HFFc6 (cell line): ENCODE results near the gene POGK. TPM values are rescaled to one million over a fixed set of nuclear protein-coding genes. Genes with fewer than 3 reads are reported as not detected.

Experiments used
- DNase-seq: peaks from one replicate; pipeline ENCODE4 v3.0.0-alpha.2; 2018
- H3K27ac Mint-ChIP-seq: 2 replicates; pipeline ENCODE4 v1.8.0; 2020; ENCODE audit warnings: mild to moderate bottlenecking, mixed read lengths
- H3K27me3 Mint-ChIP-seq: 2 replicates; pipeline ENCODE4 v1.8.0; 2021; ENCODE audit warnings: mild to moderate bottlenecking, moderate library complexity, mixed read lengths; ENCODE audit not compliant: insufficient read depth
- H3K36me3 Mint-ChIP-seq: 2 replicates; pipeline ENCODE4 v1.8.0; 2021; ENCODE audit warnings: low read depth, mixed read lengths
- H3K4me1 Mint-ChIP-seq: 2 replicates; pipeline ENCODE4 v1.8.0; 2020; ENCODE audit warnings: low read depth, mixed read lengths
- H3K4me3 Mint-ChIP-seq: 2 replicates; pipeline ENCODE4 v1.8.0; 2020; ENCODE audit warnings: mild to moderate bottlenecking, moderate library complexity, mixed read lengths
- H3K9me3 Mint-ChIP-seq: 2 replicates; pipeline ENCODE4 v1.8.0; 2020; ENCODE audit warnings: mild to moderate bottlenecking, mixed read lengths
- total RNA-seq, 6 experiments: library from RNA; stranded (reverse); fragmentation: NEBNext Ultra II Directional; extraction: Animal tissue kit (Norgen Biotek cat#: 25700); gene quantifications; 2 replicates in 1 of 6; 3 replicates in 5 of 6; pipeline ENCODE4 v1.2.3, GENCODE V29; 2021
- TF ChIP-seq, protein P1 (sequence below): fragments of 200-600 bp; sonication (generic); IDR thresholded peaks from 2 replicates; pipeline ENCODE4 v1.5.0; 2021; ENCODE audit warnings: antibody characterized with exemption, mild to moderate bottlenecking

The POGK gene
- total RNA-seq, 6 experiments from 2014 or later, result 27.6 to 36.3 (median 29.4) TPM

DNA sequence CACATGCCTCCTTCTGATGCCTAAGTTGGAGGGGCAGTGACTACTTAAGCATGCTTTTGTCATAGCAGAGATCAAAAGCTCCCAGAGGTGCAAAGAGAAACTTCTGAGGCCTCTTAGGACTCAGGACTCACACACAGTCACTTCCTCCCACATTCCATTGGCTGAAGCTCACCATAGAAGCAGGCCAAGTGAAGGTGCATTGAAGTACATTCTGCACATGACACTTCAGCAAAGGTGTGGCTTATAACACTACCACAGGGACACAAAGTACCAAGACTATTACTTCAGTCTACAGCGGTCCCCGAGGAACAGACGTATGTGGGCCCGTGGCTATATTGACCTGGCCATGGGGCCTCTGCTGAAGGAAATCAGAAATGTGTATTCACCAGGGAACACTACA, 2.5 kb upstream of the POGK start:
- TF ChIP-seq, protein P1, sequence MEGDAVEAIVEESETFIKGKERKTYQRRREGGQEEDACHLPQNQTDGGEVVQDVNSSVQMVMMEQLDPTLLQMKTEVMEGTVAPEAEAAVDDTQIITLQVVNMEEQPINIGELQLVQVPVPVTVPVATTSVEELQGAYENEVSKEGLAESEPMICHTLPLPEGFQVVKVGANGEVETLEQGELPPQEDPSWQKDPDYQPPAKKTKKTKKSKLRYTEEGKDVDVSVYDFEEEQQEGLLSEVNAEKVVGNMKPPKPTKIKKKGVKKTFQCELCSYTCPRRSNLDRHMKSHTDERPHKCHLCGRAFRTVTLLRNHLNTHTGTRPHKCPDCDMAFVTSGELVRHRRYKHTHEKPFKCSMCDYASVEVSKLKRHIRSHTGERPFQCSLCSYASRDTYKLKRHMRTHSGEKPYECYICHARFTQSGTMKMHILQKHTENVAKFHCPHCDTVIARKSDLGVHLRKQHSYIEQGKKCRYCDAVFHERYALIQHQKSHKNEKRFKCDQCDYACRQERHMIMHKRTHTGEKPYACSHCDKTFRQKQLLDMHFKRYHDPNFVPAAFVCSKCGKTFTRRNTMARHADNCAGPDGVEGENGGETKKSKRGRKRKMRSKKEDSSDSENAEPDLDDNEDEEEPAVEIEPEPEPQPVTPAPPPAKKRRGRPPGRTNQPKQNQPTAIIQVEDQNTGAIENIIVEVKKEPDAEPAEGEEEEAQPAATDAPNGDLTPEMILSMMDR, result no peak
- DNase-seq, result peak; percentile 22
- peaks cover 4% of the 10 kb centered on the region for H3K27me3 Mint-ChIP-seq
- peaks cover 19% of the 10 kb centered on the region for H3K36me3 Mint-ChIP-seq
- H3K4me1 Mint-ChIP-seq, result peaks cover 37% of the 10 kb centered on the region
- no peak overlapping the region for H3K4me3 Mint-ChIP-seq
- H3K9me3 Mint-ChIP-seq, result no peaks in the 10 kb centered on the region
- no peak overlapping the region for H3K27ac Mint-ChIP-seq

- peaks cover 38% of the 10 kb centered on the region for H3K36me3 Mint-ChIP-seq
- no peaks in the 10 kb centered on the region for H3K27me3 Mint-ChIP-seq
- DNase-seq, result peak; percentile 25
- peak overlapping the region; percentile 42 for H3K27ac Mint-ChIP-seq
- H3K4me3 Mint-ChIP-seq, result peak overlapping the region; percentile 89
- H3K4me1 Mint-ChIP-seq, result peaks cover 67% of the 10 kb centered on the region
- TF ChIP-seq, protein P1, result peak; percentile 48
- H3K9me3 Mint-ChIP-seq, result no peaks in the 10 kb centered on the region
Measured at GRCh38 chr1:166839600-166840308, 479 bp downstream of the POGK start.

GRCh38 chr1:166840309-166841274, 1.3 kb downstream of the POGK start:
- H3K27ac Mint-ChIP-seq, result peak overlapping the region; percentile 42
- H3K27me3 Mint-ChIP-seq, result no peaks in the 10 kb centered on the region
- TF ChIP-seq, protein P1, result no peak
- H3K9me3 Mint-ChIP-seq, result no peaks in the 10 kb centered on the region
- peak overlapping the region; percentile 89 for H3K4me3 Mint-ChIP-seq
- peaks cover 69% of the 10 kb centered on the region for H3K4me1 Mint-ChIP-seq
- H3K36me3 Mint-ChIP-seq, result peaks cover 40% of the 10 kb centered on the region
- DNase-seq, result no peak

DNA sequence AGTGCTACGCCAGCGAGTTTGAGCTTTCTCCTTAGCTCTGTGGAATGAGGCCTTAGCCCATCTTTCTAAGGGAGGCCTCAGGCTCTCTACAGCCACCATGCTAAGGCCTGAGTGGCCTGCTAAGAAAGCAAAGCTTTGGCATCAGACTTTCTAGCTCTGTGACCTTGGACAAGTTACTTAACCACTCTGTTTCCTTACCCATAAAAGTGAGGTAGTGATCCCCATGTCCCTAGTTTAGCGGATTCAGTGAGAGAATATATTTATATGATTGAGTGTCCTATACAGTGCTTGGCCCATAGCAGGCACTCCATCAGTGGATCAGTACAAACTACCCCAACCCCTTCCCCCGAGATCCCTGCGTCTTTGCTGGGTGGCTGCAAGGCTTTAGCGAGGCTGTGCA, 4.0 kb downstream of the POGK start:
- DNase-seq, result no peak
- H3K27me3 Mint-ChIP-seq, result no peaks in the 10 kb centered on the region
- peaks cover 72% of the 10 kb centered on the region for H3K4me1 Mint-ChIP-seq
- H3K27ac Mint-ChIP-seq, result peak overlapping the region; percentile 73
- TF ChIP-seq, protein P1, result no peak
- no peak overlapping the region for H3K4me3 Mint-ChIP-seq
- H3K36me3 Mint-ChIP-seq, result peaks cover 66% of the 10 kb centered on the region
- no peaks in the 10 kb centered on the region for H3K9me3 Mint-ChIP-seq

DNA sequence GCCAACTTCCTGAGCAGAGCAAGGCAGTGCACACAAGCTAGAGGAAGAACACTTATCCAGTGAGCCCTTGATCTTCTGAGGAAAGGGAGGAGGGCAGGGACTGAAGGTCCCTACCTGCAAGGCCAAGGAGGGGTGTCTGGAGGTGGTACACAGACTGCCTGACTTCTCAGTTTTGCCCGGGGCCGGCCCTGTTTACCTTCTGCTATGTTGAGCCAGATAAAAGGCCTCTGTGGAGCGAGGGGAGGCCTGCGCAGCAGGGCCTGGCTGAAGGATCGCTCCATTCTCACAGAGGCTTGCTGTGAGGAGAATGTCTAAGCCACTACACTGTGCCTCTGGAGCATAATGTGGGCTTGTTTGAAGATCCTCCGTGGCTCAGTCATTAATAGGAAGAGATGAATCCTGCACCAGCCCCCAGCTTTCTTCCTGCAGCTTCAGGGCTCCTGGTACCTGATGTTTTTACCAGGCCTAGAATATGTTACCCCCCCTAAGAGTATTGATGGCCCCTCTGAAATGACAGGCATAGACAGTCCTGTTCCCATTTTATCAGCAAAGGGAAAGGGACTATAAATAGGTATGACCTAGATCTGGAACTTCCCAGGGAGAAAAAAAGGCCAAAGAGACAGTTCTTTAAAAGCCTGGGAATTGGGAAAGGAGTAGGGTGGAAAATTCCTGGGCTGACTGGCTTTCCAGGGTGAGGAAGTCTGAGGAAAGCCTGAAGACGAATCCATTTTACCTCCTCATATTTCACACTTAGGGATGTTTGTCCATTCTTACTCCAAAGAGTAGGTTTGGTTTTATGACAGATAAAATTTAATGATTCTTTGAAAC, 4.7 kb downstream of the POGK start:
- Mint-ChIP-seq H3K36me3 (peaks cover 66% of the 10 kb centered on the region), H3K27me3 (no peaks in the 10 kb centered on the region), H3K9me3 (no peaks in the 10 kb centered on the region), H3K27ac (peak overlapping the region; percentile 74; the same call in 1 of the 2 replicates), H3K4me1 (peaks cover 65% of the 10 kb centered on the region), H3K4me3 (peak overlapping the region; percentile 30; the same call in 1 of the 2 replicates)
- peak; percentile 18 for DNase-seq
- TF ChIP-seq, protein P1, result no peak
